GM18502 (cell line): Measurements from ENCODE around the gene EXOC6B.
A peak's percentile ranks its signal among the peaks of the same experiment; 100 is the strongest.

Source experiments
- ATAC-seq: cut with Tn5 transposase; IDR thresholded peaks from one replicate; pipeline ENCODE4 v1.9.1; 2021; ENCODE audit warnings: mild to moderate bottlenecking; ENCODE audit not compliant: unreplicated experiment, poor library complexity

EXOC6B gene

GRCh38 chr2:72325592-72326422, 500.0 kb downstream of the EXOC6B start:
- peak; percentile 72 for ATAC-seq

GRCh38 chr2:72316774-72317173, 509.1 kb downstream of the EXOC6B start:
- ATAC-seq = no peak

- no peak for ATAC-seq
Measured at GRCh38 chr2:72300147-72300684, 525.6 kb downstream of the EXOC6B start.

- no peak for ATAC-seq
Measured at GRCh38 chr2:72293620-72294019, 532.2 kb downstream of the EXOC6B start.

- no peak for ATAC-seq
Measured at GRCh38 chr2:72292433-72292832, 533.4 kb downstream of the EXOC6B start.

GRCh38 chr2:72291059-72291458, 534.8 kb downstream of the EXOC6B start:
- ATAC-seq = no peak

DNA sequence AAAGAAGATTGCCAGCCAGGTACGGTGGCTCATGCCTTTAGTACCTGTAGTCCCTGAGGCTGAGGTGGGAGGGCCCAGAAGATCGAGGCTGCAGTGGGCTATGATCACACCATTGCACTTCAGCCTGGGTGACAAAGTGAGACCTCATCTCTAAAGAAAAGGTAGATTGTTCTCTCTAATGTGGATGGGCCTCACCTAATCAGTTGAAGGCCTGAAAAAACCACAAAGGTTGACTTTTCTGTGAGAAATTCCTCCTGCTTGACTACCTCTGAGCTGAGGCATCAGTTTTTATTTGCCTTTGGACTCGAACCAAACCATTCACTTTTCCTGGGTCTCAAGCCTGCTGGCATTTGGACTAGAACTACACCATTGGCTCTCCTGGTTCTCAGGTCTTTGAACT, 536.1 kb downstream of the EXOC6B start:
- ATAC-seq = no peak

- no peak for ATAC-seq
Measured at GRCh38 chr2:72289283-72289682, 536.5 kb downstream of the EXOC6B start.

GRCh38 chr2:72278046-72278445, 547.8 kb downstream of the EXOC6B start:
- no peak for ATAC-seq

GRCh38 chr2:72276876-72277275, 549.0 kb downstream of the EXOC6B start:
- ATAC-seq = no peak

GRCh38 chr2:72276356-72276755, 549.5 kb downstream of the EXOC6B start:
- no peak for ATAC-seq

- no peak for ATAC-seq
Measured at GRCh38 chr2:72275084-72275483, 550.7 kb downstream of the EXOC6B start.

GRCh38 chr2:72274380-72274797, 551.4 kb downstream of the EXOC6B start:
- no peak for ATAC-seq

GRCh38 chr2:72273384-72273783, 552.4 kb downstream of the EXOC6B start:
- ATAC-seq = no peak

- no peak for ATAC-seq
Measured at GRCh38 chr2:72271766-72272641, 553.8 kb downstream of the EXOC6B start.

GRCh38 chr2:72271276-72271614, 554.6 kb downstream of the EXOC6B start:
- no peak for ATAC-seq

GRCh38 chr2:72270556-72271275, 555.1 kb downstream of the EXOC6B start:
- ATAC-seq = no peak

DNA sequence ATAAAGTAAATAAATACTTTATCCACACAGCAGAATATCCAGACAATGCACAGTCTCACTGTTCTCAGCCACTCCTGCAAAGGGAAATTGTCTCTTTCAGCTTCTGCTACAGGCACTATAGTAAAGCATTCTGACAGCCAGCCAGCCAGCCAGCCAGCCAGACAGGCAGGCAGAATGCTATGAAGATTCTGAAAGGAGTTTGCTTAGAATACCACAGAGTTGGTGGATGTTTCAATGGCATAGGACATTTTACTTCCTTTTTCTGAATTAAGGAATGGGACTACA, 562.1 kb downstream of the EXOC6B start:
- no peak for ATAC-seq

DNA sequence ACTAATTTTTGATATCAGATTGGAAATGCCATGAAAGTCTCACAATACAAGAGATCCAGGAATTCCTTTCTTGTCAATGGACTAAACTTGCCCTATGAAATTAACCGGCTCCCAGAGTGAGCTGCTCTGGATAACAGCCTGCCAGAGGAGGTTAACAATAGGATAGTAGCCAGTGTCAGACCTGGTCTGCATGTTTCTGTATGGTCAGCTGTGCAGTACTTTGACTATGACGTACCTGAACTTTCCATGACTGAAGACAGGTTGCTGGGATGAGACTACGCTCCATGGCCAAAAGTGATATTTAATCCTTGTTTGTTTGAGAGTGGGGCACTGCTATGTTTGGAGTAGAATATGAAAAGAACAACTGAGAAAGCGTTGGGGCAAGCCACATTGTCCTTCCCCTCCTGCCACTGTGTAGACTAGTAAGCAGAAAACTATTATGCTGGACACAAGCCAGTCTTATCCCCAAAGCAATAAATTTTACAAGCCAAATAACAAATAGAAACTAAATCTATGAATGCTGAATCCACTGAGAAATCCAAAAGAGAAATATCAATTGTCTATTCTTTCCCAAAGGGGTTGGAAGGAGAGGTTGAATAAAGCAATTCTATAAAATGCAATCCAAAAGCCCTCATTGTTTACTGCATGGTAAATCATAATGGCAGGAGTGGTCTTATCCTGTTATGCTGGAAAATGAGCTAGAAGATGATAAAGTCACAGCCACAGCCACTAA, 562.6 kb downstream of the EXOC6B start:
- ATAC-seq = no peak

DNA sequence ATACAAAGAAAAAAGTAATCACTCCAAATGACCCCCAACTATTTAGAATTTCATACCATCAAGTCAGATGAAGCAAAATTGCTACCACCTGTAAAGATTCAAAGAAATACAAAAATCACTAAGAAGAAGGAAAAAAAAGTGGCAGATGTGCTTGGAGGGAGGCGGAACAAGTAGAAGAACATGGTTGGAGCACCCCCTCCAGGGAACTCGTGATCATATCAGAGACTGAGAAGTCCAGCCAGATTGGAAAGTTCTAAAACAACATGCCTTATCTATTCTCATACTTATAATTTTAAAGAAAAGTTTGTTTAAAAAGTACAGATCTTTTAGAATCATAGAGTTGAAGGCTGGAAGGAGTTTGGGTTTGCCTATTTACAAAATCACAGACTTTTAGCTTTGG, 564.8 kb downstream of the EXOC6B start:
- ATAC-seq = no peak
